ENCODE measurements around the gene FOXF1.

- TF ChIP-seq, protein P1, sequence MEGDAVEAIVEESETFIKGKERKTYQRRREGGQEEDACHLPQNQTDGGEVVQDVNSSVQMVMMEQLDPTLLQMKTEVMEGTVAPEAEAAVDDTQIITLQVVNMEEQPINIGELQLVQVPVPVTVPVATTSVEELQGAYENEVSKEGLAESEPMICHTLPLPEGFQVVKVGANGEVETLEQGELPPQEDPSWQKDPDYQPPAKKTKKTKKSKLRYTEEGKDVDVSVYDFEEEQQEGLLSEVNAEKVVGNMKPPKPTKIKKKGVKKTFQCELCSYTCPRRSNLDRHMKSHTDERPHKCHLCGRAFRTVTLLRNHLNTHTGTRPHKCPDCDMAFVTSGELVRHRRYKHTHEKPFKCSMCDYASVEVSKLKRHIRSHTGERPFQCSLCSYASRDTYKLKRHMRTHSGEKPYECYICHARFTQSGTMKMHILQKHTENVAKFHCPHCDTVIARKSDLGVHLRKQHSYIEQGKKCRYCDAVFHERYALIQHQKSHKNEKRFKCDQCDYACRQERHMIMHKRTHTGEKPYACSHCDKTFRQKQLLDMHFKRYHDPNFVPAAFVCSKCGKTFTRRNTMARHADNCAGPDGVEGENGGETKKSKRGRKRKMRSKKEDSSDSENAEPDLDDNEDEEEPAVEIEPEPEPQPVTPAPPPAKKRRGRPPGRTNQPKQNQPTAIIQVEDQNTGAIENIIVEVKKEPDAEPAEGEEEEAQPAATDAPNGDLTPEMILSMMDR (IDR thresholded peaks at IDR 0.05; ENCODE audit: low read length), result no peak
- TF ChIP-seq EZH2phosphoT487 (IDR thresholded peaks at IDR 0.05; ENCODE audit: low read length), result no peak
These were observed 47.8 kb upstream of the FOXF1 start for GRCh38 chr16:86462334-86463084.

Measured in MM.1S (cell line).